ENCODE data around the gene MMP25.
"Not testable (repeated sequence)": the region's sequence is repeated elsewhere in the genome, so short reads cannot be mapped to it uniquely, and the experiment has no call there.

The MMP25 gene

DNA sequence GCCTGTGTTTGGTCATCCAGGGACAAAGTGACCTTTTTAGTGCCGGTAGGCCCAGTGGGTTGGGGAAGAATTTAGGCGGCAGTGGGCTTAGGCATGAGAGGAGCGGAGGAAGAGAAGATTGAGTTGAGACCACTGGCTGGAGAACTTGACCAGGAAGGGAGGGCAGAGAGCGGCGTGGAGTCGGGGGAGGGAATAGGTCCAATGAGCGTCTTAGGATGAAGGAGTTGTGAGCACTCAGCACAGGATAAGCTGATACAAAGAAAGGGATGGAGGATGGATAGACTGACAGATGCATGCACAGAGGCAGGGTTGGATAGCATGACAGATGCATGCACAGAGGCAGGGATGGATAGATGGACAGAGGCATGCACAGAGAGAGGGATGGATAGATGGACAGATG, 27.1 kb downstream of the MMP25 start:
- DNase-seq (ENCODE audit: low read depth), result no peak

GRCh38 chr16:3074860-3075522, 28.6 kb downstream of the MMP25 start:
- no peak for DNase-seq (ENCODE audit: low read depth)

GRCh38 chr16:3075523-3075915, 29.2 kb downstream of the MMP25 start:
- DNase-seq (ENCODE audit: low read depth), result no peak

- not testable (repeated sequence) for DNase-seq (ENCODE audit: low read depth)
Measured at GRCh38 chr16:3075946-3076345, 29.6 kb downstream of the MMP25 start.

DNA sequence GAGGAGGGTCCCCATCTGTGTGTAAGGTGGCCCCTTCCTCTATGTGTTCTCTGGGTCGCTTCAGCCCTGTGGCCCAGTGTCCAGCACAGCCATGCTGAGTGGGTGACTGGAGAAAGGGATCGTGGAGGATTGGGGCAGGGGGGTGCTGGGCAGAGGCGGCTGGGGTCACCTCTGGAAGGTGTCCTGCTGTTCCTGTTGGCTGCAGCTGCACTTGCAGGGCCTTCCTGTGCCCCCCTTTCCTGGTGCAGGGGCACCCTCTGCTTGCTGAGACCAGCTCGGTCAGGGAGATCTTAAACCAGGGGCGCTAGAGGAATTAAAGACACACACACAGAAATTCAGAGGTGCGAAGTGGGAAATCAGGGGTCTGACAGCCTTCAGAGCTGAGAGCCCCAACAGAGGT, 30.2 kb downstream of the MMP25 start:
- DNase-seq (ENCODE audit: low read depth), result no peak

DNA sequence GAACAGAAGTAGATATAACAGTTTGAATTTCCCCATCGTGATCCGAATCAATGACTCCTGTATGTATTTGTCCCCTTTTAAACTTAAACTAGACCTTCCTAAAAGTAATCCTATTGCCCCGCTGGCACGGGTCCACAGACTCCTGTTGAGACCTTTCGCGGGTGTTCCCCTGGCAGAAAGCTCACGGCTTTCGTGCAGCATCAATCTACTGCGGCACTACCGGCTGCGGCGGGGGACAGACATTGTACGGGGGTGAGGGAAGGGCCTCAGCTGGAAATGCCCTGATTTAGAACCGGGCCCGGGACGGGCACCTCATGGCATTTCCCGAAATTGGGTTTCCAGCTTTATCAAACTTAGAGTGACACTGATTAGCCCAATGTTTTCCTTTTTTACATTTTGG, 33.7 kb downstream of the MMP25 start:
- DNase-seq (ENCODE audit: low read depth), result no peak

DNA sequence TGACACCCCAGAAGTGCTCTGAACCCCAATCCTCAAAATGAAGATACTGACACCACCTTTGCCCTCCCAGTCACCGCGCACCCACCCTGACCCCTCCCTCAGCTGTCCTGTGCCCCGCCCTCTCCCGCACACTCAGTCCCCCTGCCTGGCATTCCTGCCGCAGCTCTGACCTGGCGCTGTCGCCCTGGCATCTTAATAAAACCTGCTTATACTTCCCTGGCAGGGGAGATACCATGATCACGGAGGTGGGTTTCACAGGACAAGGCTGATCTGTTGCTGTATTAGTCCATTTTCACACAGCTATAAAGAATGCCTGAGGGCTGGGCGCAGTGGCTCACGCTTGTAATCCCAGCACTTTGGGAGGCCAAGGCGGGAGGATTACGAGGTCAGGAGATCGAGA, 35.6 kb downstream of the MMP25 start:
- not testable (repeated sequence) for DNase-seq (ENCODE audit: low read depth)

DNA sequence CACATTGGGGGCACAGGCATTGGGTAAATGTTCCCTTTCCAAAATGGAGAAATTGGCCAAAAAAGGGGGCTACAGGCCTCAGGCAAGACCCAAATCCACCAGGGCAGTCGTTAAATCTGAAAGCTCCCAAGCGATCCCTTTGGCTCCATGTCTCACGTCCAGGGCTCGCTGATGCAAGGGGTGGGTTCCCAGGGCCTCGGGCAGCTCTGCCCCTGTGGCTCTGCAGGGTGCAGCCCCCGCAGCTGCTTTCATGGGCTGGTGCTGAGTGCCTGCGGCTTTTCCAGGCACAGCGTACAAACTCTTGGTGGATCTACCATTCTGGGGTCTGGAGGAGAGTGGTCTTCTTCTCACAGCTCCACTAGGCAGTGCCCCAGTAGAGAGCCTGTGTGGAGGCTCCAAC, 37.0 kb downstream of the MMP25 start:
- DNase-seq (ENCODE audit: low read depth), result not testable (repeated sequence)

- no peak for DNase-seq (ENCODE audit: low read depth)
Measured at GRCh38 chr16:3084491-3084890, 38.1 kb downstream of the MMP25 start.

DNA sequence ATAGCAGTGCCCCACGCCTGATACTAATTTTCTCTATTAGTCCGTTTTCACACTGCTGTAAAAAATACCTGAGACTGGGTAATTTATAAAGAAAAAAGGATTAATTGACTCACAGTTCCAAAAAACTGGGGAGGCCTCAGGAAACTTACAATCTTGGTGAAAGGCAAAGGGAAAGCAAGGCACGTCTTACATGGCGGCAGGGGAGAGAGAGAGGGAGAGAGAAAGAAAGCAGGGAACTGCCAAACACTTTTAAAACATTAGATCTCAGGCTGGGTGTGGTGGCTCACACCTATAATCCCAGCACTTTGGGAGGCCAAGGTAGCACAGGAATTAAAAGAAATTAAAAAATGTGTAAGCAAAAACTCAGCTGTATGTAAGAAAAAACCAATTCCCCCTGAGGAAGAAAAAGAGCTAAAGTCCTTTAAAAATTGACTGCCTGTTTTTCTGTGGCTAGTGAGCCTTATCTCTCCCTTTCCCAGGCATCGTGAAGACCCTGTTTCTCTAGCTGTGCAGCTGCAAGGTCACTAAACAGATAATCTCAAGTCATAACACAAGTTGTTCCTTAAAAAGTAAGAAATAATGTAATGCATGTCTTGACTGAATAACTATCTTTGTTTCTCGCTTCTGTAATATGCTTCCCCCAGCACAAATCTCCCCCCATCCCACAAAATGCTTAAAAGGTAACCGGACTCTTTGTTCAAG, 38.8 kb downstream of the MMP25 start:
- DNase-seq (ENCODE audit: low read depth), result no peak

GRCh38 chr16:3085868-3086595, 39.7 kb downstream of the MMP25 start:
- DNase-seq (ENCODE audit: low read depth), result no peak

DNA sequence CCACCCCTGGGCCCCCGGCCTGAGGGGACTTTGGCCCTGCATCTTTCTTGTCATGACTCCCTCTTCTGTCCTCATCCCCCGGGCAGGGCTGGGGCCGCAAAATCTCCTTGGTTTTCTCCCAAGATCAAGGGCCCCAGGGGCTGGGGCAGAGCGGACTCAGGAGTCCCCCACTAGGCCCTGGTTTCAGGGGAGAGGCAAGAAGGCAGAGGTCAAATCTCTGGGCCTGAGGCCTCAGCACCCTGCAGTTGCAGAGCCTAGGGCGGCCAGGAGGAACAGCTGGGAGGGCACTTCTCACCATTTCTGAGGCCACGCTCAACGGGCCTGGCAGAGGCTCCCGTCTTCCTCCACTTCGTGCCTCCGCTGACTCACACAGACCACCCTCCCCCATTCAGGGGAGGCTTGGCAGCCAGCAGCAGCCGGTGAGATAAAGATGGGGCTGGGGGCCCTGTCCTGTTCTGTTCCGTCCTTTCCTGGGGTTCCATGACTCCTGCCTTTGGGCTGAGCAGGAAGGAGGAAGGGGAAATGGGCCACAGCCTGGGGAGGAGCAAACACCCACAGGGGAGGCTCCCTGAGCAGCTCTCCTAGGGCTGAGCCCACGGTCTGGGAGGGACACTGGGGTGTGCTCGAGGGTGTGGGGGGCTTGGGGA, 40.4 kb downstream of the MMP25 start:
- DNase-seq (ENCODE audit: low read depth), result no peak

GRCh38 chr16:3087243-3088235, 41.2 kb downstream of the MMP25 start:
- no peak for DNase-seq (ENCODE audit: low read depth)

DNA sequence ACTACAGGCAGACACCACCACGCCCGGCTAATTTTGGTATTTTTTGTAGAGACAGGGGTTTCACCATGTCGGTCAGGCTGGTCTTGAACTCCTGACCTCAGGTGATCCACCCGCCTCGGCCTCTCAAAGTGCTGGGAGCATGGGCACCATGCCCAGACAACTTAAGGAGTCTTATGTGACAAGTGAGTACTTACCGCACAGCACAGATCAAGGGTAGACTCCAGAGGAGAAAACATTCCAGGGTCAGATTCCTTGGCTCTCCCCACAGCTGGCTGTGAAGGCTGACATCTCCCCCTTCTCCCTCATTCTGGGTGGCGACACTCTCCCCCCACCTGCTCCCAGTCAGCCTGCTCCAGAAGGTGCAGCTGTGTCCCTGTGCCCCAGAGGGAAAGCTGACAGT, 42.1 kb downstream of the MMP25 start:
- DNase-seq (ENCODE audit: low read depth), result no peak

DNA sequence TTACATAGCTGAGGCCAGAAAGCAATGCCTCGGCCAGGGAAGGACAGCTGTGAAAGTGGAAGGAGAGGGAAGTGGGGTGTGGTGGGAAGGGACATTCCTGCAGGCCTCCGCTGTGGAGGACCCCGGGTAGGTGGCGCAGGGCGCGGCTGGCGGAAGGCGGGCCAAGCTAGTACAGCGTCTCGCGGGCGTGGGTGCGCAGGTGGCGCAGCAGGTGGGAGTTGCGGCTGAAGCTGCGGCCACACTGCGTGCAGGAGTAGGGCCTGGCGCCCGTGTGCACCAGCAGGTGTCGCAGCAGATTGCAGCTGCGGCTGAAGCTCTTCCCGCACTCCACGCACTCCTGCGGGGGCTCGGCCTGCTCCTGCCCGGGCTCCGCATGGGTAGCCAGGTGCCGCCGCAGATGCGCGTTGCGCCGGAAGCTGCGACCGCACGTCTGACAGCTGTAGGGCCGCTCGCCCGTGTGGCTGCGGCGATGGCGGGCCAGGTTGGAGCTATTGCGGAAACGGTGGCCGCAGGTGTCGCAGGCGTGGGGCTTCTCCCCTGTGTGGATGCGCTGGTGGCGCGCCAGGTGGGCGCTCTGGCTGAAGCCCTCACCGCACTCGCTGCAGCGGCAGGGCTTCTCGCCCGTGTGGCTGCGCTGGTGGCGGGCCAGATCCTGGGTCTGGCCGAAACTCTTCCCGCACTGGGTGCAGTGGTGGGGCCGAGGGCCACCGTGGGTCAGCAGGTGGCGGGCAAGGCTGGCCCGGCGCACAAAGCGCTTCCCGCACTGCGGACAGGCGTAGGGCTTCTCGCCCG, 42.8 kb downstream of the MMP25 start:
- no peak for DNase-seq (ENCODE audit: low read depth)

DNA sequence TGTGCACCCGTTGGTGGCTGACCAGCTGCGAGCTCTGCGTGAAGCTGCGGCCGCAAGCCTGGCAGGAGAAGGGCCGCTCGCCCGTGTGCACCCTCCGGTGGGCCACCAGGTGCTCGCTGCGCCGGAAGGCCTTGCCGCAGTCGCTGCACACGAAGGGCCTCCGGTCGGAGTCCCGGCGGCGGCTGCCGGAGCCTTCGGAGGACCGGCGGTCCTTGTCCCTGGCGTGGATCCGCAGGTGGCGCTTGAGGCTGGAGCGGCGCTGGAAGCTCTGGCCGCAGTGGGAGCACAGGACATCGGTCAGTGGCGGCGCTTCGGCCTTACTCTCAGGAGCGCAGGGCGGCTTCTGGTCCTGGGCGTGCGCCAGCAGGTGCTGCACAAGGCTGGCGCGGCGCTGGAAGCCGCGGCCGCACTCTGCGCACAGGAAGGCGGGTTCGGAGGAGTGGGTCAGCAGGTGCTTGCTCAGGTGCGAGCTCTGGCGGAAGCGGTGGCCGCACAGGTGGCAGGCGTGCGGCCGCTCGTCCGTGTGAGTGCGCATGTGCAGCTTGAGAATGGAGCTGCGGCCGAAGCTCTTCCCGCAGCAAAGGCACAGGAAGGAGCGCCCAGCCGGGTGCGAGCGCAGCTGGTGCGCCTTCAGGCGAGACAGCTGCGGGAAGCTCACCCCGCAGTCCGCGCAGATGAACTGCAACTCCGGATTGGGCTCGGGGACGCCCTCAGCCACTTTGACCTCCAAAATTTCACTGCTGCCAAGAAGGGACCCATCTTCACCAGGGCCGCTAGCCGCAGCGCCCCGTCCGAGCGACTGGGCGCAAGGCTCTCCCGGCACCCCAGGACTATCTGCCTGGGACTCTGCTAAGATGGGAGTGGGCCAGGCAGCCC, 43.6 kb downstream of the MMP25 start:
- no peak for DNase-seq (ENCODE audit: low read depth)

DNA sequence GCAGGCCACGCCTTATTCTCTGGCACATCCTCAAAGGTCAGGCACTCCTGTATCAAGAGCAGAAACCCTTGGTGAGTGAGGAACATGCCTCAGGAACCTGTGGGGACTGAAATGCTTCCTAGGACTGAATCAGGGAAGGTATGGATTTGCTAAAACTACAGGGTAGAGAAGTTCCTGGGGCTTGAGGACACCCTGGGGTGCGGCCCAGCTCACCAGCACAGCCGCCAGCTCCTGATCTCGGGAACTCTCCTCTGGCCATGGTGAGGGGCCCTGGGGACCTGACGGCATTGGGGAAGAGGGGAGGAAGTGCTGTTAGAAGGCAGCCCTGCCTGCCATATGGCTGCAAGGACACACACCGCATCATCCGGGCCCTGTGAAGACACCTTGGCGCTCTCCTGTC, 45.2 kb downstream of the MMP25 start:
- DNase-seq (ENCODE audit: low read depth), result no peak

GRCh38 chr16:3092501-3092941, 46.2 kb downstream of the MMP25 start:
- no peak for DNase-seq (ENCODE audit: low read depth)

- DNase-seq (ENCODE audit: low read depth), result peak; percentile 51
Measured at GRCh38 chr16:3094289-3095027, 48.1 kb downstream of the MMP25 start.
